Small intestine (tissue), 7 donors: ENCODE data around the gene BCKDHA. TPM values are rescaled to one million over a fixed set of nuclear protein-coding genes. Genes with fewer than 3 reads are reported as not detected.

Experiments
- DNase-seq, 2 donors: peaks; one replicate each; pipeline versions ENCODE4 v3.0.0 to v3.0.0-alpha.2; 2013
- FAIRE-seq: peaks from 2 replicates; lab custom pipeline; 2012; peaks lifted over from hg19 to GRCh38; lab: Jason Lieb, UNC
- H3K27ac ChIP-seq, 3 donors: one replicate each; pipeline ENCODE4 v1.5.1; 2013; ENCODE audit warnings: low read length in 2 of 3, mild to moderate bottlenecking in 2 of 3, control low read depth in 1 of 3, inconsistent platforms in 1 of 3, low read depth in 1 of 3, moderate library complexity in 1 of 3
- H3K27me3 ChIP-seq, 3 donors: one replicate each; pipeline ENCODE4 v1.6.1; 2013; ENCODE audit warnings: low read length in 3 of 3, inconsistent platforms in 1 of 3; ENCODE audit not compliant: control insufficient read depth in 3 of 3, insufficient read depth in 3 of 3
- H3K36me3 ChIP-seq, 3 donors: one replicate each; pipeline ENCODE4 v1.6.1; 2013; ENCODE audit warnings: low read length in 3 of 3, inconsistent platforms in 1 of 3, low read depth in 1 of 3, mild to moderate bottlenecking in 1 of 3, moderate library complexity in 1 of 3; ENCODE audit not compliant: control insufficient read depth in 3 of 3, insufficient read depth in 2 of 3
- H3K4me1 ChIP-seq, 3 donors: one replicate each; pipeline ENCODE4 v1.6.1; 2013; ENCODE audit warnings: low read length in 2 of 3, inconsistent platforms in 1 of 3, low read depth in 1 of 3, mild to moderate bottlenecking in 1 of 3, moderate library complexity in 1 of 3; ENCODE audit not compliant: control insufficient read depth in 3 of 3, insufficient read depth in 2 of 3
- H3K4me3 ChIP-seq, 3 donors: one replicate each; pipeline ENCODE4 v1.5.1; 2013; ENCODE audit warnings: low read length in 3 of 3, control low read depth in 1 of 3, inconsistent platforms in 1 of 3, low read depth in 1 of 3, mild to moderate bottlenecking in 1 of 3, moderate library complexity in 1 of 3
- H3K9me3 ChIP-seq, 2 donors: one replicate each; pipeline ENCODE4 v1.6.1; 2013; ENCODE audit warnings: low read depth in 1 of 2, low read length in 1 of 2; ENCODE audit not compliant: control insufficient read depth in 2 of 2, insufficient read depth in 1 of 2
- WGBS, 3 donors: extraction: QIAGEN DNeasy Blood & Tissue Kit; methylation state at CpG; one replicate each; pipeline ENCODE4 v1.1.7; 2013; 5-methylcytosine and 5-hydroxymethylcytosine counted together
- polyA plus RNA-seq, 4 donors: library from polyadenylated mRNA; stranded (reverse) in 3 of 4; unstranded in 1 of 4; fragments of 200-250 nt in 3 of 4; fragments of 120-200 nt in 1 of 4; gene quantifications; one replicate each; pipeline versions ENCODE4 v1.2.1 to v1.2.3, GENCODE V29; 2013
- donor health status: healthy with polysubstance abuse.
- donor health status: control.
- donor health status: control.
- donor health status: Bipolar disorder and iron deficiency.
- donor health status: healthy.

The BCKDHA gene
- polyA plus RNA-seq, 4 donors = 19.9 to 34.0 (median 24.8) TPM

DNA sequence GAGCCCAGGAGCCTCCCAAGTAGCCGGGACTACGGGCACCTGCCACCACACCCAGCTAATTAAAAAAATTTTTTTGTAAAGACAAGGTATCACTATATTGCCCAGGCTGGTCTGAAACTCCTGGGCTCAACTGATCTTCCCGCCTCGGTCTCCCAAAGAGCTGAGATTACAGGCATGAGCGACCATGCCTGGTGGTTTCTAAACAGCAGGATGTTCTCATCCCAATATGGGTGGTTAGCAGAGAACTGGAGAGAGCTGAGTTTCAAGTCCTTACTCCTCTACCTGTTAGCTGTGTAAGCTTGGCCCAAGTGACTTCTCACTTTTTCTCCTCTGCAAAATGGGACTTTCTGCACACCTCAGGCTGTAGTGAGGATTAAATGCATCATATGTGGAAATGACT is 13.3 kb upstream of the BCKDHA start:
- Histone ChIP-seq H3K27me3 (no peaks in the 10 kb centered on the region), H3K36me3 (peaks cover 0 to 52% (median 0%) of the 10 kb centered on the region in 3 donors), H3K4me1 (no peaks in the 10 kb centered on the region), H3K4me3 (no peak overlapping the region), H3K9me3 (no peaks in the 10 kb centered on the region), H3K27ac (no peak overlapping the region)
- WGBS, 3 donors = 64 to 84% (median 76%) methylated on average over 5 of the region's 5 CpGs
- DNase-seq (no peak), FAIRE-seq (no peak)

DNA sequence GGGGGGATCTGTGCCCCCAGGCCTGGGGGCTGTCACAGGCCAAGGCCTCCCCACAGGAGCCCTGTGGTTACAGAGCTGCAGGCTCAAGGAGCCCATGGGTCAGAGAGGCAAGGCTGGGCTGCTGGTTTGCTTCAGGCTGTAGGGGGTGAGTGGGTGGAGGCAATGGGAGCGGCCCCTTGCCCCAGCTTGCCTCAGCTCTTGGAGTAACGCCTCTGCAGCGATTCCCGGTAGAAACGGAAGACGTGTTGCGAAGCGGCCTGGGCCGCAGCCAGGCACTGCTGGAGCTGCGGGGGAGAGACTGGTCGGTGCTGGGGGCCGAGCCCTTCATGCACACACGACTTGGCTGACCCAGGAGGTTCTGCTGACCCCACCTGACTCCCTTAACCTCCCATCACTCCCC is 11.2 kb upstream of the BCKDHA start:
- H3K4me1 ChIP-seq = no peaks in the 10 kb centered on the region
- H3K27ac ChIP-seq = no peak overlapping the region
- FAIRE-seq = no peak
- DNase-seq = no peak
- H3K36me3 ChIP-seq = peaks cover 2 to 71% (median 10%) of the 10 kb centered on the region in 3 donors
- H3K4me3 ChIP-seq = no peak overlapping the region
- H3K27me3 ChIP-seq = no peaks in the 10 kb centered on the region
- H3K9me3 ChIP-seq = no peaks in the 10 kb centered on the region
- 88 to 95% (median 93%) methylated on average over 13 of the region's 13 CpGs for WGBS, 3 donors

GRCh38 chr19:41391618-41392017 is 6.0 kb upstream of the BCKDHA start:
- FAIRE-seq = no peak
- Histone ChIP-seq H3K9me3 (no peaks in the 10 kb centered on the region), H3K27ac (no peak overlapping the region), H3K27me3 (no peaks in the 10 kb centered on the region), H3K4me1 (no peaks in the 10 kb centered on the region), H3K36me3 (peaks cover 2 to 62% (median 11%) of the 10 kb centered on the region in 3 donors), H3K4me3 (no peak overlapping the region)
- 84 to 92% (median 90%) methylated on average over 11 of the region's 11 CpGs for WGBS, 3 donors
- no peak for DNase-seq

- peaks cover 2 to 50% (median 11%) of the 10 kb centered on the region in 3 donors for H3K36me3 ChIP-seq
- FAIRE-seq (no peak), DNase-seq (no peak)
- WGBS, 3 donors = 81 to 91% (median 87%) methylated on average over 12 of the region's 12 CpGs
- no peak overlapping the region for H3K4me3 ChIP-seq
- H3K27me3 ChIP-seq = no peaks in the 10 kb centered on the region
- H3K27ac ChIP-seq = no peak overlapping the region
- no peaks in the 10 kb centered on the region for H3K9me3 ChIP-seq
- H3K4me1 ChIP-seq = no peaks in the 10 kb centered on the region
Measured at GRCh38 chr19:41392775-41393174, 4.8 kb upstream of the BCKDHA start.

DNA sequence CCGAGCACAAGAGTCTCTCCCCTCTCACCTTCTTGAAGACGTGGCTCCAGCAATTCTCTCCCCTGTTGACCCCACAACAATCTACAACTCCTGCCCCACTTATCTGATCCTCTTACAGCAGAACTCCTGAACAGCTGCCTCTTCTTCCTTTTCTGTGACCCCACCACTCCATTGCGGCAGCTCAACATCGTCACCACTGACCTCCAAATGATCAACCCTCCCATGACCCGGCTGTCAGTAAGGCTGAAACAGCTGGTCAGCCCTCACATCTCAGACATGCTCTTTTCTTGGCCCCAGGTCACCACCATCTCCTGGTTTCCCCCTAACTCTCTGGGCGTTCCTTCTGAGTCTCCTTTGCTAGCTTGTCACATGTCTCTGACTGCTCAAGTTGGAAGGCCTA is 2.3 kb upstream of the BCKDHA start:
- Histone ChIP-seq H3K36me3 (peaks cover 0 to 32% (median 6%) of the 10 kb centered on the region in 3 donors), H3K9me3 (no peaks in the 10 kb centered on the region), H3K4me3 (no peak overlapping the region), H3K27me3 (no peaks in the 10 kb centered on the region), H3K4me1 (peaks cover 3 to 9% (median 7%) of the 10 kb centered on the region in 3 donors), H3K27ac (no peak overlapping the region)
- no peak for DNase-seq
- 65 to 80% (median 71%) methylated on average over 6 of the region's 6 CpGs for WGBS, 3 donors
- no peak for FAIRE-seq

DNA sequence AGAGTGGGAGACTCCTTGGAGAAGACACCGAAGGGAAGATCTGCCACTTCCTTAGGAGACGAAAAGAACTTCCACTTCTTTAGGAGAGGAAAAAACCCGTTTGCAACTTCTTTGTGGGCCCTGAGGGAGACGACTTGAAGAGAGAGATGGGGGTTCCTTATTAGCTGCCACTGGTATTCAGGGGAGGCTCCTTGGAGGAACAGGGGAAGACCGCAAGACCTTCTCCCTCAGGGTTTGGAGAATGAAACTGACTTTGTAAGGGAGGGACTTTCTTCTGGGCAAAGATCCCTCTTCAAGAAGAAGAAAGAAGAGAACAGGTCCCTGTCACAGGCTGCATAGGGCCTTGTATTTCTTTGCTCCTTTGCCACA is 416 bp downstream of the BCKDHA start:
- peaks cover 3 to 9% (median 7%) of the 10 kb centered on the region in 3 donors for H3K4me1 ChIP-seq
- H3K27ac ChIP-seq = peak overlapping the region; percentile 34 to 93 (median 76)
- no peak for DNase-seq
- peaks cover 0 to 20% (median 0%) of the 10 kb centered on the region in 3 donors for H3K36me3 ChIP-seq
- H3K27me3 ChIP-seq = no peaks in the 10 kb centered on the region
- H3K4me3 ChIP-seq = peak overlapping the region; percentile 84 to 93 (median 89)
- no peaks in the 10 kb centered on the region for H3K9me3 ChIP-seq
- FAIRE-seq = no peak
- 0 to 1% (median 0%) methylated on average over 5 of the region's 5 CpGs for WGBS, 3 donors

GRCh38 chr19:41398598-41398997 is 980 bp downstream of the BCKDHA start:
- FAIRE-seq = no peak

GRCh38 chr19:41399091-41399490 is 1.5 kb downstream of the BCKDHA start:
- Histone ChIP-seq H3K27me3 (no peaks in the 10 kb centered on the region), H3K27ac (no peak overlapping the region), H3K4me1 (peaks cover 3 to 9% (median 7%) of the 10 kb centered on the region in 3 donors), H3K9me3 (no peaks in the 10 kb centered on the region), H3K36me3 (peaks cover 0 to 23% (median 0%) of the 10 kb centered on the region in 3 donors), H3K4me3 (peak overlapping the region in 1 of 3 donors; percentile 4)
- no peak for DNase-seq
- WGBS, 3 donors = 77 to 89% (median 89%) methylated on average over 3 of the region's 3 CpGs
- FAIRE-seq = no peak

More at GRCh38 chr19:41398598-41398997, 980 bp downstream of the BCKDHA start:
- no peak overlapping the region for H3K27ac ChIP-seq
- H3K9me3 ChIP-seq = no peaks in the 10 kb centered on the region
- H3K4me3 ChIP-seq = peak overlapping the region; percentile 84 to 93 (median 89)
- WGBS, 3 donors = 28 to 56% (median 42%) methylated on average over 3 of the region's 3 CpGs
- peaks cover 0 to 25% (median 0%) of the 10 kb centered on the region in 3 donors for H3K36me3 ChIP-seq
- no peaks in the 10 kb centered on the region for H3K27me3 ChIP-seq
- peaks cover 3 to 9% (median 7%) of the 10 kb centered on the region in 3 donors for H3K4me1 ChIP-seq
- no peak for DNase-seq

- Histone ChIP-seq H3K4me1 (peaks cover 3 to 9% (median 7%) of the 10 kb centered on the region in 3 donors), H3K4me3 (no peak overlapping the region), H3K27me3 (no peaks in the 10 kb centered on the region), H3K9me3 (no peaks in the 10 kb centered on the region), H3K27ac (no peak overlapping the region), H3K36me3 (peaks cover 0 to 22% (median 0%) of the 10 kb centered on the region in 3 donors)
- FAIRE-seq = no peak
- WGBS, 3 donors = 85 to 93% (median 88%) methylated on average over 2 of the region's 2 CpGs
- DNase-seq = no peak
Measured at GRCh38 chr19:41399525-41399924, 1.9 kb downstream of the BCKDHA start.
